ENCODE results near the gene TMEM81.

Gene TMEM81

GRCh38 chr1:205038132-205038786, 46.0 kb downstream of the TMEM81 start:
- no peak for DNase-seq (ENCODE audit: low read depth in 2 of 3, low spot score in 1 of 3)

DNA sequence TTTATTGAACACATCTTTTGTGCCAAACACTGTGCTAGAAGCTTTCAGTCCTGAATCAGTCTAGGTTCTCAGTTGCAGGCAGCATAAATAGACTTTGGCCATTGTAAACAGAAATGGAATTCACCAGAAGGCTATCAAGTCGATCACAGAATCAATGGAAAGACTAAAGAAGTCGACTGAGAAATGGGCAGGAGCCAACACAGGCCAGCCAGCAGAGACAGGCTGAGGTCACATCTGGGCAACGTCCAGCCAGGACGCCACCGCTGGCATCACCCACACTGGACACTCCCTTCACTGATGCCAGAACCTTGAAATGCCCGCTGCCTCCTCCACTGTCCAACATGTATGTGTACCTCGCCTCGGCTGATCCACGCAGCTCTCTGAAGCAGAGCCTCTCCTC, 46.7 kb downstream of the TMEM81 start:
- DNase-seq (ENCODE audit: low read depth in 2 of 3, low spot score in 1 of 3) = no peak
